ENCODE measurements around the gene HES7. TPM values are rescaled to one million over a fixed set of nuclear protein-coding genes. Genes with fewer than 3 reads are reported as not detected.

HES7 gene
- total RNA-seq, 1 experiment from 2014 or later, result 3.1 TPM

GRCh38 chr17:8104911-8105310, 19.0 kb downstream of the HES7 start (continued):
- no peak for TF ChIP-seq E2F5 (CRISPR knock-in tag; IDR thresholded peaks at IDR 0.05)
- no peak for TF ChIP-seq CREB1 (CRISPR knock-in tag; IDR thresholded peaks at IDR 0.05)
- TF ChIP-seq ZNF232 (CRISPR knock-in tag; IDR thresholded peaks at IDR 0.05), result no peak
- TF ChIP-seq TEAD4 (CRISPR knock-in tag; IDR thresholded peaks at IDR 0.05), result no peak

- Mint-ChIP-seq H3K36me3 (no peaks in the 10 kb centered on the region), H3K27ac (no peak overlapping the region), H3K27me3 (ENCODE audit: low read depth) (peaks cover 27% of the 10 kb centered on the region), H3K4me1 (peaks cover 6% of the 10 kb centered on the region; the same call in 1 of the 2 replicates), H3K4me3 (no peak overlapping the region), H3K9me3 (no peaks in the 10 kb centered on the region; the same call in 1 of the 2 replicates)
- TF ChIP-seq HMGA2 (CRISPR knock-in tag; IDR thresholded peaks at IDR 0.05) (no peak), ZNF281 (CRISPR knock-in tag; IDR thresholded peaks at IDR 0.05) (no peak), ZMAT4 (CRISPR knock-in tag; IDR thresholded peaks at IDR 0.05) (no peak), FOXK1 (CRISPR knock-in tag; IDR thresholded peaks at IDR 0.05) (no peak), ARID4B (CRISPR knock-in tag; IDR thresholded peaks at IDR 0.05; ENCODE audit: borderline replicate concordance) (no peak), ZNF671 (CRISPR knock-in tag; IDR thresholded peaks at IDR 0.05) (no peak), USF1 (CRISPR knock-in tag; IDR thresholded peaks at IDR 0.05) (no peak), ZNF512 (CRISPR knock-in tag; IDR thresholded peaks at IDR 0.05; ENCODE audit: borderline replicate concordance) (no peak), GRHL2 (CRISPR knock-in tag; IDR thresholded peaks at IDR 0.05; ENCODE audit: insufficient replicate concordance, severe bottlenecking) (no peak), ETV6 (CRISPR knock-in tag; IDR thresholded peaks at IDR 0.05) (no peak)
- DNase-seq (ENCODE audit: low spot score) (no peak), ATAC-seq (no peak)
- CTCF ChIA-PET, result interaction anchor here (0.6 to 12.6 kb wide), 6 partner anchors 10 to 113 kb away, joined by 3 to 127 read pairs (median 7); no protein-coding TSS in a partner anchor
- POLR2A ChIA-PET, result interaction anchor here (0.9 kb wide), 1 partner anchor 41 kb away, joined by 3 read pairs; no protein-coding TSS in a partner anchor
Observed at GRCh38 chr17:8103549-8103948, 20.4 kb downstream of the HES7 start.
